GM19043 (cell line): ENCODE data around the gene PCDH8.
"Not testable (repeated sequence)": the region's sequence is repeated elsewhere in the genome, so short reads cannot be mapped to it uniquely, and the experiment has no call there.

ENCODE experiments used
- ATAC-seq: cut with Tn5 transposase; IDR thresholded peaks from one replicate; pipeline ENCODE4 v1.9.1; 2021; ENCODE audit warnings: low read depth; ENCODE audit not compliant: unreplicated experiment

The PCDH8 gene

DNA sequence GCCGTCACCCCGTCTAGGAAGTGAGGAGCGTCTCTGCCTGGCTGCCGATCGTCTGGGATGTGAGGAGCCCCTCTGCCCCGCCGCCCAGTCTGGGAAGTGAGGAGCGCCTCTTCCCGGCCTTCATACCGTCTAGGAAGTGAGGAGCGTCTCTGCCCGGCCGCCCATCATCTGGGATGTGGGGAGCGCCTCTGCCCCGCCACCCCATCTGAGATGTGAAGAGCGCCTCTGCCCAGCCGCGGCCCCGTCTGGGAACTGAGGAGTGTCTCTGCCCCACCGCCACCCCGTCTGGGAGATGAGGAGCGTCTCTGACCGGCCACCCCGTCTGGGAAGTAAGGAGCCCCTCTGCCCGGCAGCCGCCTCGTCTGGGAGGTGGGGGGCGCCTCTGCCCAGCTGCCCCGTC, 30.6 kb downstream of the PCDH8 start:
- ATAC-seq: not testable (repeated sequence)

- no peak for ATAC-seq
Measured at GRCh38 chr13:52815330-52815729, 33.1 kb downstream of the PCDH8 start.

- ATAC-seq: no peak
Measured at GRCh38 chr13:52812941-52813340, 35.5 kb downstream of the PCDH8 start.

DNA sequence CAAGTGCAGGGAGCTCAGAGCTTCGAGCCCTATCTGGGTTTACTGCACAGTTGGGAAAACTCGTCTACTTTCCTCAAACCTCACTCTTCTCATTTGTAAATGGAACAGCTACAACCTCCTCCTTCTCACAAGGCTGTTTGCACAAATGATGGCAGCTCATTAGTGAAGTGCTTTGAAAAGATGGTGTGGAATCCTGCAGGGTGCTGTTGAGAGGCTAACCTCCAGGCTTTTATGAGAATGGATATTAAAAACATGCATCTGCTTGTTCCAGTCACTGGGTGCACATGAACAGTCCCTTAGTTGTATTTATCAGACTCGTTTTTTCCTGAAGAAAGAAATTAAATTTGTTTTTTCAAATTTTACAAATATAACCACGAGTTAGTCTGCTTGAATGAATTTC, 36.6 kb downstream of the PCDH8 start:
- no peak for ATAC-seq

DNA sequence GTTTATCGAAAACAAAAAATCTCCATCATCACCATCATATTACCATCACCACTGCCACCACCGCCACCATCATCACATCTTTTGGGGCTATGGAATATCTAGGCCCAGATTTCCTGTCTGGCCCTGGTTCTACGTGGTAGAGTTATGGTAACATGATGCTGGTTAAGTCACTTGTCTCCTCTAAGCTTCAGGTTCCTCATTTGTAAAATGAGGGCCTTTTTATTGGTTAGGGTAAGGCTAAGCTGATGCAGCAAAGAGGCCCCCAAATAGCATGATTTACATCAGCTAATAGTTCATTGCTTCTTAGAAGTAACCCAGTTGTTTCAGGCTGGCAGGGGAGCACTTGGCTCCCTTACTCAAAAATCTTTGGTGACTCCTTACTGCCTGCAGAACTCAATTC, 37.9 kb downstream of the PCDH8 start:
- ATAC-seq: no peak

GRCh38 chr13:52810011-52810410, 38.4 kb downstream of the PCDH8 start:
- no peak for ATAC-seq

GRCh38 chr13:52809310-52809769, 39.1 kb downstream of the PCDH8 start:
- ATAC-seq: peak; percentile 86

DNA sequence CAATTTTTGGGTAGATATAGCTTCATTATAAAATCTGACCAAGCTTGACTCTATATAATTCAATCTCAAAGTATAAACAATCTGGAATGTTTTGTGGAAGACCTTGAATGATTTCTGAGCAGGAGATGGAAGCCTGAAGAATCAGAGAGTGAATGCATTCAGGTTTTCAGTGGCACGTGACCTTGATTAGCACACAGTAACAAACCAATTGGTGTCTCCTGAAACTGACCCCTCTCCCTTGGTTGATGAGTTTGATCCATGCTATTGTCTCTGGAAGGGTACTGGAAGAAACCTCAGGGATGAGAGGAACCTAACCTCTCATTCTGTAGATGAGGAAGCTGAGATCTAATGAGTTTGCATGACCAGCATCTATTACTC, 39.6 kb downstream of the PCDH8 start:
- no peak for ATAC-seq

DNA sequence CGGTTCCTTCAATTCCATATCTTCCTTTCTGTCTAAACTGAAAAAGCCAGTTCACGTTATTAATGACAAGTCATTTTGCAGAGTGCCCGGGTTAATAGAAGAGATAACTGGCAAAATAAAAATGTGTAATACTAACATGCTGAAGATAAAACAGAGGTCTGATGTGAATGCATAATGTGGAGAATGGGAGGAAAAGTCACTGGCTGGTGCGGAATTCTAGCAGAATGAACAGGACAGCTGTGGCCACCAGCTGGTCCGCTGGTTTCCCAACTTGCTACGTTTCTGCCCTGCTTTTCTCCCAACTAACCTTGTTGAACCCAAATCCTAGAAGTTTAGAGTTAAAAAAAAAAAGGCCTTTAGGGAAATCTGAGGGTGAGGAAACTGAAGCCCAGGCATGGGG, 42.4 kb downstream of the PCDH8 start:
- ATAC-seq: no peak

DNA sequence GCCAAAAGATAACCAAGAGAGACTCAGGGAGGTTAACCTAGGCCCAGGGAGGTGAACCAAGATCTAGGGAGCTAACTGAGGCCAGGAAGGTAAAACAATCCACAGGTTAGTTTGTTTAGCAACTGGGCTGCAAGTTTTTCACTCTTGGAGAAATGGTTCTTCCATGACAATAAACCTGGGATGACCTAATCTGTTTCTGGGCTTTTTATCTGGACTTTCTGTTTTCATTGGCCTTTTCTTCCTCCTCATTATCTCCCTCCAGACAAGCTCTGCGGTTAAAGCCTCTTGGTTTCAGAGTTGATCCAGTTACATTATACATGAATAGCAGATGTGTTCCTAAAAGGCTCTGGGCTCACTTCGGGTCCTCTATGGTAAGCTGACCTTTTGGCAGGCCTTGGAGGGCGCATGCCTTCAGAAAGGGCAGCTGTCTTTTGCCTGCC, 44.2 kb downstream of the PCDH8 start:
- no peak for ATAC-seq

DNA sequence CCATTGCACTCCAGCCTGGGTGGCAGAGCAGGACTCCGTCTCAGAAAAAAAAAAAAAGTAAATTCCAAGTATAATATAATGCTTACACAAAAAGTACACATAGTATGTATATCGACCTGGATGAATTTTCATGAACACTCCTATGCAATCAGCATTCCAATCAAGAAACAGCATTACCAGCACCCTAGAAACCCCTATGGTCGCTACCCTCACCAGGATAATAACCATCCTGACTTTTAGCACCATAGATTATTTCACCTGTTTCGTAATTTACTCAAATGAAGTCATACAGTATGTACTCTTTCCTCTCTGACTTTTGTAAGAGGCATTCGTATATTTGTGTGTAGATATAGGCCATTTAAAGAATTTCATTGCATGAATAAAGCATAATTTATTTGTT, 47.6 kb downstream of the PCDH8 start:
- ATAC-seq: no peak

- ATAC-seq: no peak
Measured at GRCh38 chr13:52798770-52799430, 49.5 kb downstream of the PCDH8 start.

GRCh38 chr13:52797176-52797575, 51.3 kb downstream of the PCDH8 start:
- no peak for ATAC-seq

GRCh38 chr13:52794589-52794988, 53.9 kb downstream of the PCDH8 start:
- no peak for ATAC-seq

DNA sequence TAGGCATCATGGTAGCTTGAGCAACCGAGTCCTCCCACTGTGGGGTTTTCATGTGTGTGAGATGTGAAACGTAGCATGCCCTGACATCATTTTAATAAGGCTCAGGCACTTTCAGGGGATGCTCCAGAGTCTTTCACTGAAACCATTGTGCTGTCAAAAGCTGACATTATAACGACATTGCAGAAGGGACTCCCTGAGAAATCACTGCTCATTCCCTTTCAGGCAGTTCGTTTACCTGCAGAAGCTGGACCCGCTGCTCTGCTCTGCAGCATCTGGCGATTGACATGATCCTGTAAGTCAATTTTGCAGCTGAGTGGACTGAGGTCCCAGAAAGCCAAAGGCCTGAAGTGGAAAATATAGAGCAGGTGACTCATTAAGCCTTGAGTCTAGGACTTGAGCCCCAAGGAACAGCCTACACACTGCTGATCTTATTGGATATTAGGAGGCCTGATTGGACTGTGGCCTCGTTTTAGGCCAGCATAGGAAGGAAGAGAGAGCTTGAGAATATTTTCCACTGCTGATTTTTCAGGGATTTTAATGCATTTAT, 54.9 kb downstream of the PCDH8 start:
- no peak for ATAC-seq
